ENCODE data around the gene RPS27L. TPM values are rescaled to one million over a fixed set of nuclear protein-coding genes. Genes with fewer than 3 reads are reported as not detected.

RPS27L gene
- total and polyA plus RNA-seq, 9 of the 15 experiments (the other 6 are each of a cell fraction or from before 2014, with no cell fraction given) = 72.2 to 382 (median 116) TPM

DNA sequence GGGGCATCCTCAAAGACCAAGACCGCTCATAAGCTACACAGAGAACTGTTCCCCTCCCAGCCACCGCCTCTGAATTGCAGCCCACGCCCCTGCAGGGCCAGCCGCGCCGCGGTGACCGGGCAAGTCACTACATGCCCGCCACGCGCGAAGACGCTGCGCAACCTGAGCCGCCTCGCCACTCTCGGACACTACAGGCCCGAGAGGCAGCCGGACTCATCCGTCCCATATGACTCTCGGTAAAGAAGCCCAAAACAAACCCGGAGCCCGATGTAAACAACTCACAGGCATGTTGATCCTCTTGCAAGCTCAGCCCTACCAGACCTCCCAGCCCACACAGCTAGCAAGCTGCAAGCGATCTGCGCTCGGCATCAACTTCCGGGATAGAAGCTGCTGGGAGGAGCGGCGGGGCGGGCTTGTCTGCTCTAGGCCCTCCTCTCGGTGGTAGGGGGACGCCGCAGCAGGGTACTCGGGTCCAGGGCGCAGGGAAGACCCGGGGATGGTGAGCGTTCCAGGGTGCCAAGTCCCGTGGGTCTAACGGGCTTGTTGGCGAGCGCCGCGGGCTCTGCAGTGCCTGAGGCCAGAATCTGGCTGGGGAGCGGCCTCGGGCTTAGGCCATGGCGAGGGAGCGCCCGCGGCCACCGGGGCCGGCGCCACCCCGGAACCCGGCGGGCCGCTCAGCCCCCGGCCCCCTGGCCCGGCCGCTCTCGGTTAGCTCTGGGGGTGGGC is at the start of gene RPS27L (continued):
- peak; percentile 20; the same call in 1 of the 2 replicates for TF ChIP-seq TRIM25 (IDR thresholded peaks at IDR 0.05; ENCODE audit: borderline replicate concordance)
- TF ChIP-seq, protein P1, sequence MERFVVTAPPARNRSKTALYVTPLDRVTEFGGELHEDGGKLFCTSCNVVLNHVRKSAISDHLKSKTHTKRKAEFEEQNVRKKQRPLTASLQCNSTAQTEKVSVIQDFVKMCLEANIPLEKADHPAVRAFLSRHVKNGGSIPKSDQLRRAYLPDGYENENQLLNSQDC (CRISPR knock-in tag; IDR thresholded peaks at IDR 0.05) = peak; percentile 60; the same call in 1 of the 2 replicates
- TF ChIP-seq, protein P2, sequence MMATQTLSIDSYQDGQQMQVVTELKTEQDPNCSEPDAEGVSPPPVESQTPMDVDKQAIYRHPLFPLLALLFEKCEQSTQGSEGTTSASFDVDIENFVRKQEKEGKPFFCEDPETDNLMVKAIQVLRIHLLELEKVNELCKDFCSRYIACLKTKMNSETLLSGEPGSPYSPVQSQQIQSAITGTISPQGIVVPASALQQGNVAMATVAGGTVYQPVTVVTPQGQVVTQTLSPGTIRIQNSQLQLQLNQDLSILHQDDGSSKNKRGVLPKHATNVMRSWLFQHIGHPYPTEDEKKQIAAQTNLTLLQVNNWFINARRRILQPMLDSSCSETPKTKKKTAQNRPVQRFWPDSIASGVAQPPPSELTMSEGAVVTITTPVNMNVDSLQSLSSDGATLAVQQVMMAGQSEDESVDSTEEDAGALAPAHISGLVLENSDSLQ (IDR thresholded peaks at IDR 0.05) = no peak
- TF ChIP-seq, protein P3, sequence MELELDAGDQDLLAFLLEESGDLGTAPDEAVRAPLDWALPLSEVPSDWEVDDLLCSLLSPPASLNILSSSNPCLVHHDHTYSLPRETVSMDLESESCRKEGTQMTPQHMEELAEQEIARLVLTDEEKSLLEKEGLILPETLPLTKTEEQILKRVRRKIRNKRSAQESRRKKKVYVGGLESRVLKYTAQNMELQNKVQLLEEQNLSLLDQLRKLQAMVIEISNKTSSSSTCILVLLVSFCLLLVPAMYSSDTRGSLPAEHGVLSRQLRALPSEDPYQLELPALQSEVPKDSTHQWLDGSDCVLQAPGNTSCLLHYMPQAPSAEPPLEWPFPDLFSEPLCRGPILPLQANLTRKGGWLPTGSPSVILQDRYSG (tag; conservative IDR thresholded peaks at IDR 0.05; ENCODE audit: low read depth) = no peak
- no peak for TF ChIP-seq CAMTA2 (CRISPR knock-in tag; conservative IDR thresholded peaks at IDR 0.05)
- peak; percentile 47; the same call in 1 of the 2 replicates for TF ChIP-seq NCOR1 (IDR thresholded peaks at IDR 0.05)
- no peak for TF ChIP-seq EWSR1 (IDR thresholded peaks at IDR 0.05; ENCODE audit: borderline replicate concordance, low read depth, partially characterized antibody)
- no peak for TF ChIP-seq RHOXF2B (CRISPR knock-in tag; conservative IDR thresholded peaks at IDR 0.05)
- no peak for TF ChIP-seq MCM3 (IDR thresholded peaks at IDR 0.05)
- no peak for TF ChIP-seq ZKSCAN1 (IDR thresholded peaks at IDR 0.05; ENCODE audit: low read depth, low read length)
- TF ChIP-seq, protein P4, sequence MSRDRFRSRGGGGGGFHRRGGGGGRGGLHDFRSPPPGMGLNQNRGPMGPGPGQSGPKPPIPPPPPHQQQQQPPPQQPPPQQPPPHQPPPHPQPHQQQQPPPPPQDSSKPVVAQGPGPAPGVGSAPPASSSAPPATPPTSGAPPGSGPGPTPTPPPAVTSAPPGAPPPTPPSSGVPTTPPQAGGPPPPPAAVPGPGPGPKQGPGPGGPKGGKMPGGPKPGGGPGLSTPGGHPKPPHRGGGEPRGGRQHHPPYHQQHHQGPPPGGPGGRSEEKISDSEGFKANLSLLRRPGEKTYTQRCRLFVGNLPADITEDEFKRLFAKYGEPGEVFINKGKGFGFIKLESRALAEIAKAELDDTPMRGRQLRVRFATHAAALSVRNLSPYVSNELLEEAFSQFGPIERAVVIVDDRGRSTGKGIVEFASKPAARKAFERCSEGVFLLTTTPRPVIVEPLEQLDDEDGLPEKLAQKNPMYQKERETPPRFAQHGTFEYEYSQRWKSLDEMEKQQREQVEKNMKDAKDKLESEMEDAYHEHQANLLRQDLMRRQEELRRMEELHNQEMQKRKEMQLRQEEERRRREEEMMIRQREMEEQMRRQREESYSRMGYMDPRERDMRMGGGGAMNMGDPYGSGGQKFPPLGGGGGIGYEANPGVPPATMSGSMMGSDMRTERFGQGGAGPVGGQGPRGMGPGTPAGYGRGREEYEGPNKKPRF (IDR thresholded peaks at IDR 0.05; ENCODE audit: low read depth, low read length) = no peak
- TF ChIP-seq, protein P5, sequence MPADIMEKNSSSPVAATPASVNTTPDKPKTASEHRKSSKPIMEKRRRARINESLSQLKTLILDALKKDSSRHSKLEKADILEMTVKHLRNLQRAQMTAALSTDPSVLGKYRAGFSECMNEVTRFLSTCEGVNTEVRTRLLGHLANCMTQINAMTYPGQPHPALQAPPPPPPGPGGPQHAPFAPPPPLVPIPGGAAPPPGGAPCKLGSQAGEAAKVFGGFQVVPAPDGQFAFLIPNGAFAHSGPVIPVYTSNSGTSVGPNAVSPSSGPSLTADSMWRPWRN (IDR thresholded peaks at IDR 0.05; ENCODE audit: low read depth) = peak; percentile 66; the same call in 1 of the 2 replicates
- TF ChIP-seq, protein P6, sequence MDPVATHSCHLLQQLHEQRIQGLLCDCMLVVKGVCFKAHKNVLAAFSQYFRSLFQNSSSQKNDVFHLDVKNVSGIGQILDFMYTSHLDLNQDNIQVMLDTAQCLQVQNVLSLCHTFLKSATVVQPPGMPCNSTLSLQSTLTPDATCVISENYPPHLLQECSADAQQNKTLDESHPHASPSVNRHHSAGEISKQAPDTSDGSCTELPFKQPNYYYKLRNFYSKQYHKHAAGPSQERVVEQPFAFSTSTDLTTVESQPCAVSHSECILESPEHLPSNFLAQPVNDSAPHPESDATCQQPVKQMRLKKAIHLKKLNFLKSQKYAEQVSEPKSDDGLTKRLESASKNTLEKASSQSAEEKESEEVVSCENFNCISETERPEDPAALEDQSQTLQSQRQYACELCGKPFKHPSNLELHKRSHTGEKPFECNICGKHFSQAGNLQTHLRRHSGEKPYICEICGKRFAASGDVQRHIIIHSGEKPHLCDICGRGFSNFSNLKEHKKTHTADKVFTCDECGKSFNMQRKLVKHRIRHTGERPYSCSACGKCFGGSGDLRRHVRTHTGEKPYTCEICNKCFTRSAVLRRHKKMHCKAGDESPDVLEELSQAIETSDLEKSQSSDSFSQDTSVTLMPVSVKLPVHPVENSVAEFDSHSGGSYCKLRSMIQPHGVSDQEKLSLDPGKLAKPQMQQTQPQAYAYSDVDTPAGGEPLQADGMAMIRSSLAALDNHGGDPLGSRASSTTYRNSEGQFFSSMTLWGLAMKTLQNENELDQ (CRISPR knock-in tag; IDR thresholded peaks at IDR 0.05; ENCODE audit: borderline replicate concordance) = no peak
- peak; percentile 55 for TF ChIP-seq RNF2 (IDR thresholded peaks at IDR 0.05)
- TF ChIP-seq NFRKB (IDR thresholded peaks at IDR 0.05; ENCODE audit: low read depth) = peak; percentile 73
- no peak for TF ChIP-seq PTRF (tag; IDR thresholded peaks at IDR 0.05)
- peak; percentile 70 for TF ChIP-seq ATF7 (IDR thresholded peaks at IDR 0.05)

Data from K562 (cell line).